Loucy (cell line): ENCODE data around the gene P2RX1.

Experiments
- H2AFZ ChIP-seq: fragments of 200-600 bp; sonication (generic); 2 replicates; pipeline ENCODE4 v1.6.0; 2016; ENCODE audit warnings: antibody characterized with exemption, mild to moderate bottlenecking, low read length, moderate library complexity
- H3F3A ChIP-seq: fragments of 200-600 bp; 2 replicates; pipeline ENCODE4 v1.6.0; 2016; ENCODE audit warnings: antibody characterized with exemption, low read depth, mild to moderate bottlenecking
- H3K27me3 ChIP-seq: fragments of 200-600 bp; sonication (generic); 2 replicates; pipeline ENCODE4 v1.6.1; 2014; ENCODE audit warnings: low read length, mild to moderate bottlenecking; ENCODE audit not compliant: insufficient read depth, poor library complexity, severe bottlenecking
- H3K36me3 ChIP-seq: fragments of 200-600 bp; sonication (generic); 2 replicates; pipeline ENCODE4 v1.6.1; 2016; ENCODE audit warnings: low read length; ENCODE audit not compliant: insufficient read depth
- H3K4me1 ChIP-seq: fragments of 200-600 bp; sonication (generic); 2 replicates; pipeline ENCODE4 v1.5.1; 2014; ENCODE audit warnings: low read length, mild to moderate bottlenecking; ENCODE audit not compliant: insufficient read depth, poor library complexity, severe bottlenecking
- H3K4me2 ChIP-seq: fragments of 200-600 bp; sonication (generic); 2 replicates; pipeline ENCODE4 v1.6.0; 2014; ENCODE audit warnings: antibody characterized with exemption, low read length, low read depth, mild to moderate bottlenecking; ENCODE audit not compliant: poor library complexity, severe bottlenecking
- H3K4me3 ChIP-seq: fragments of 200-600 bp; sonication (generic); 2 replicates; pipeline ENCODE4 v1.5.1; 2014; ENCODE audit warnings: low read length, mild to moderate bottlenecking, mixed read lengths; ENCODE audit not compliant: poor library complexity, severe bottlenecking
- H3K79me2 ChIP-seq: fragments of 200-600 bp; sonication (generic); 2 replicates; pipeline ENCODE4 v1.6.1; 2014; ENCODE audit warnings: low read length; ENCODE audit not compliant: insufficient read depth
- H3K9ac ChIP-seq: fragments of 200-600 bp; sonication (generic); 2 replicates; pipeline ENCODE4 v1.6.0; 2014; ENCODE audit warnings: mild to moderate bottlenecking, low read depth, low read length, moderate library complexity; ENCODE audit not compliant: poor library complexity, severe bottlenecking
- H3K9me2 ChIP-seq: fragments of 200-600 bp; sonication (generic); replicated peaks from 2 replicates; pipeline ENCODE4 v1.6.1; 2016; ENCODE audit warnings: low read depth, low read length, mixed read lengths
- H3K9me3 ChIP-seq: fragments of 200-600 bp; sonication (generic); 2 replicates; pipeline ENCODE4 v1.6.1; 2014; ENCODE audit warnings: mild to moderate bottlenecking, antibody characterized with exemption, low read length, low read depth; ENCODE audit not compliant: insufficient read depth
- H4K20me1 ChIP-seq: fragments of 200-600 bp; sonication (generic); 2 replicates; pipeline ENCODE4 v1.6.0; 2014; ENCODE audit warnings: antibody characterized with exemption, low read length, mild to moderate bottlenecking; ENCODE audit not compliant: insufficient read depth, poor library complexity, severe bottlenecking
- EZH2phosphoT487 ChIP-seq: fragments of 200-600 bp; IDR thresholded peaks from 2 replicates; pipeline ENCODE4 v1.6.1; 2018; ENCODE audit warnings: antibody characterized with exemption, mild to moderate bottlenecking, moderate library complexity, borderline replicate concordance
- TF ChIP-seq, protein P1 (sequence below): fragments of 200-600 bp; sonication (generic); conservative IDR thresholded peaks from 2 replicates; pipeline ENCODE4 v1.5.1; 2014; ENCODE audit warnings: mild to moderate bottlenecking, antibody characterized with exemption, low read length

P2RX1 gene

GRCh38 chr17:3894188-3894587, 22.1 kb downstream of the P2RX1 start:
- no peaks in the 10 kb centered on the region for H4K20me1 ChIP-seq
- no peaks in the 10 kb centered on the region for H3F3A ChIP-seq
- H3K27me3 ChIP-seq: no peaks in the 10 kb centered on the region
- no peaks in the 10 kb centered on the region for H3K79me2 ChIP-seq
- H3K9ac ChIP-seq: no peak overlapping the region
- no peaks in the 10 kb centered on the region for H3K9me3 ChIP-seq
- TF ChIP-seq EZH2phosphoT487: no peak
- TF ChIP-seq, protein P1, sequence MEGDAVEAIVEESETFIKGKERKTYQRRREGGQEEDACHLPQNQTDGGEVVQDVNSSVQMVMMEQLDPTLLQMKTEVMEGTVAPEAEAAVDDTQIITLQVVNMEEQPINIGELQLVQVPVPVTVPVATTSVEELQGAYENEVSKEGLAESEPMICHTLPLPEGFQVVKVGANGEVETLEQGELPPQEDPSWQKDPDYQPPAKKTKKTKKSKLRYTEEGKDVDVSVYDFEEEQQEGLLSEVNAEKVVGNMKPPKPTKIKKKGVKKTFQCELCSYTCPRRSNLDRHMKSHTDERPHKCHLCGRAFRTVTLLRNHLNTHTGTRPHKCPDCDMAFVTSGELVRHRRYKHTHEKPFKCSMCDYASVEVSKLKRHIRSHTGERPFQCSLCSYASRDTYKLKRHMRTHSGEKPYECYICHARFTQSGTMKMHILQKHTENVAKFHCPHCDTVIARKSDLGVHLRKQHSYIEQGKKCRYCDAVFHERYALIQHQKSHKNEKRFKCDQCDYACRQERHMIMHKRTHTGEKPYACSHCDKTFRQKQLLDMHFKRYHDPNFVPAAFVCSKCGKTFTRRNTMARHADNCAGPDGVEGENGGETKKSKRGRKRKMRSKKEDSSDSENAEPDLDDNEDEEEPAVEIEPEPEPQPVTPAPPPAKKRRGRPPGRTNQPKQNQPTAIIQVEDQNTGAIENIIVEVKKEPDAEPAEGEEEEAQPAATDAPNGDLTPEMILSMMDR: no peak
- H3K4me2 ChIP-seq: no peak overlapping the region
- peaks cover 5% of the 10 kb centered on the region; the same call in 1 of the 2 replicates for H3K36me3 ChIP-seq
- peaks cover 7% of the 10 kb centered on the region for H3K4me1 ChIP-seq
- H3K9me2 ChIP-seq: no peaks in the 10 kb centered on the region
- H2AFZ ChIP-seq: no peak overlapping the region
- no peak overlapping the region for H3K4me3 ChIP-seq

- H3K27me3 ChIP-seq: no peaks in the 10 kb centered on the region
- H3K36me3 ChIP-seq: peaks cover 3% of the 10 kb centered on the region; the same call in 1 of the 2 replicates
- H3K9me2 ChIP-seq: no peaks in the 10 kb centered on the region
- peak overlapping the region; percentile 76 for H3K4me3 ChIP-seq
- TF ChIP-seq EZH2phosphoT487: no peak
- TF ChIP-seq, protein P1: no peak
- H3K9me3 ChIP-seq: no peaks in the 10 kb centered on the region
- no peaks in the 10 kb centered on the region for H3K79me2 ChIP-seq
- H3K4me1 ChIP-seq: peaks cover 7% of the 10 kb centered on the region
- H4K20me1 ChIP-seq: no peaks in the 10 kb centered on the region
- peak overlapping the region; percentile 24 for H3K9ac ChIP-seq
- H3F3A ChIP-seq: no peaks in the 10 kb centered on the region
- H2AFZ ChIP-seq: peak overlapping the region; percentile 97
- peak overlapping the region; percentile 68 for H3K4me2 ChIP-seq
Measured at GRCh38 chr17:3893720-3894116, 22.5 kb downstream of the P2RX1 start.

DNA sequence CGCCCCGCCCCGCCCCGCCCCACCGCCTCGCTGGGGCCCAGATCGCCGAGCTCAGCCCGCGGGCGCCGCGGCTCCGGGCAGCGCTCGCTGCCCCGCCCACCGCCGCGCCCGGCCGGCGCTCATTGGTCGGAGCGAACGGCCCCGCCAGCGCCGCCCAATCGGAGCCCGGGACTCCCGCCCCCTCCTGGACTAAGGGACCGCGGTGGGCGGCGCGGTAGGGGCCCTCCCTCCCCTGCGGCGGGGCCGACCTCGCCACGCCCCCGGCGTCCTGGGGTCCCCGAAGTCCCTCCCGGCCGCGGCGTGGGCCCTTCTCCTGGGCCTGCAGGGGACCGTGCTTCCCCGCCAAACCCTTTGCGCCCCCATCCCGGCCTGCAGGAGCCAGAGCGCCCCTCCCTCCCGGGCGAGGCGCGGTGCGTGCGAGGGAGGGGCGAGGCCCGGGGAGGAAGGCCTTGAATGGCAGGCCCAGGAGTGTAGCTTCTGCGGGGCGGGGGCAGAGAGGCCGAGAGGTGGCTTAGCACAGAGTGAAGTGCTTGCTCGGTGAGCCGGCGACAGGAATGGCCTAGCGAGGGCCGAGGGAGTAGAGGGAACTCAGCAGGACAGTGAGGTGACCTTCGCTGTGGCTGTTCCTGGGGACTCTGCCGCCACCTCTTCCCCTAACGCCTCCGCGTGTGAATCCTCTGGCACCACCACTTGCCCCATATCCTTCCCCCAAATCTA, 23.1 kb downstream of the P2RX1 start, which contains the start of gene CAMKK1:
CAMKK1 (minus strand) TSS at position 51 of the 717 bp plus-strand sequence. CDS start 7,366 bp downstream, outside the sequence.
- H3K27me3 ChIP-seq: no peaks in the 10 kb centered on the region
- no peaks in the 10 kb centered on the region for H3F3A ChIP-seq
- no peaks in the 10 kb centered on the region for H3K9me2 ChIP-seq
- H3K4me2 ChIP-seq: peak within 1 kb of the TSS; percentile 81
- H3K9me3 ChIP-seq: no peaks in the 10 kb centered on the region
- peaks cover 7% of the 10 kb centered on the region for H3K4me1 ChIP-seq
- no peaks in the 10 kb centered on the region for H3K79me2 ChIP-seq
- TF ChIP-seq, protein P1: no peak
- no peak for TF ChIP-seq EZH2phosphoT487
- no peaks in the 10 kb centered on the region for H4K20me1 ChIP-seq
- peak within 1 kb of the TSS; percentile 41 for H3K9ac ChIP-seq
- peak within 1 kb of the TSS; percentile 97 for H2AFZ ChIP-seq
- H3K4me3 ChIP-seq: peak within 1 kb of the TSS; percentile 76
- no peaks in the 10 kb centered on the region; the same call in 1 of the 2 replicates for H3K36me3 ChIP-seq
